ENCODE results near the gene CHCHD3. TPM values are rescaled to one million over a fixed set of nuclear protein-coding genes. Genes with fewer than 3 reads are reported as not detected.

The CHCHD3 gene
- total and polyA plus RNA-seq, 2 donors (not counting 1 experiment from before 2014, with no cell fraction given) = 80.8 to 94.0 TPM

DNA sequence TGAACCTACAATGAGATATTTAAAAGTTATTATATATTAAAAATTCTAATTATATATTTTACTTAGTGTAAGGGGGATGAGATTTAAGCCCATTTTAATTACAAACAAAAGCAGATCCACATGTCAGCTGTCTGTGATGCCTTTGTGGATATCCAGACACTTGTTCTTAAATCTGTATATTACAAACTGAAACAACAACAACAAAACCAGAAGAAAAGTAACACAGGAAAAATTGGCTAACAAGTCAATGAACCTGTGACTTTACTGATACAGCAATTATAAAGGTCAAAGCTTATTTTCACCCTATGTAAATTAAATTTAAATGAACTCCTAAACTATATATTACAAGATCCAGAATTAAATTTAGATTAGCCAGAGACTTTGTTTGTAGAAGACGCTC lies 222.7 kb downstream of the CHCHD3 start:
- Histone ChIP-seq H3K9me3 (ENCODE audit: control insufficient read depth, insufficient read depth, low read depth, low read length) (no peaks in the 10 kb centered on the region), H3K79me2 (ENCODE audit: control insufficient read depth, insufficient read depth, low read length) (no peaks in the 10 kb centered on the region), H3K27ac (ENCODE audit: insufficient read depth, low read length) (no peak overlapping the region), H2AFZ (ENCODE audit: low read length) (no peak overlapping the region), H3K9ac (ENCODE audit: insufficient read depth, low read length) (no peak overlapping the region), H4K20me1 (ENCODE audit: control insufficient read depth, extremely low read depth, insufficient read depth, low read length) (no peaks in the 10 kb centered on the region), H3K27me3 (ENCODE audit: control insufficient read depth, insufficient read depth, low read length) (no peaks in the 10 kb centered on the region), H3K4me2 (ENCODE audit: extremely low read depth, insufficient read depth, low read length) (no peak overlapping the region), H3K4me1 (ENCODE audit: control insufficient read depth, extremely low read depth, insufficient read depth, low read length) (no peaks in the 10 kb centered on the region), H3K4me3 (replicated peaks in 1 of 4; ENCODE audit: control extremely low read depth in 1 of 4, insufficient read depth in 1 of 4, low read depth in 3 of 4, low read length in 4 of 4) (no peak overlapping the region), H3K36me3 (ENCODE audit: control insufficient read depth, insufficient read depth, low read length) (no peaks in the 10 kb centered on the region)
- TF ChIP-seq EZH2 (IDR thresholded peaks at IDR 0.05; ENCODE audit: low read length, missing control alignments) = no peak
- TF ChIP-seq, protein P1, sequence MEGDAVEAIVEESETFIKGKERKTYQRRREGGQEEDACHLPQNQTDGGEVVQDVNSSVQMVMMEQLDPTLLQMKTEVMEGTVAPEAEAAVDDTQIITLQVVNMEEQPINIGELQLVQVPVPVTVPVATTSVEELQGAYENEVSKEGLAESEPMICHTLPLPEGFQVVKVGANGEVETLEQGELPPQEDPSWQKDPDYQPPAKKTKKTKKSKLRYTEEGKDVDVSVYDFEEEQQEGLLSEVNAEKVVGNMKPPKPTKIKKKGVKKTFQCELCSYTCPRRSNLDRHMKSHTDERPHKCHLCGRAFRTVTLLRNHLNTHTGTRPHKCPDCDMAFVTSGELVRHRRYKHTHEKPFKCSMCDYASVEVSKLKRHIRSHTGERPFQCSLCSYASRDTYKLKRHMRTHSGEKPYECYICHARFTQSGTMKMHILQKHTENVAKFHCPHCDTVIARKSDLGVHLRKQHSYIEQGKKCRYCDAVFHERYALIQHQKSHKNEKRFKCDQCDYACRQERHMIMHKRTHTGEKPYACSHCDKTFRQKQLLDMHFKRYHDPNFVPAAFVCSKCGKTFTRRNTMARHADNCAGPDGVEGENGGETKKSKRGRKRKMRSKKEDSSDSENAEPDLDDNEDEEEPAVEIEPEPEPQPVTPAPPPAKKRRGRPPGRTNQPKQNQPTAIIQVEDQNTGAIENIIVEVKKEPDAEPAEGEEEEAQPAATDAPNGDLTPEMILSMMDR (conservative IDR thresholded peaks at IDR 0.05 in 1 of 2, IDR thresholded peaks at IDR 0.05 in 1 of 2; ENCODE audit: low read depth in 1 of 2, low read length in 2 of 2) = no peak
- no peak for DNase-seq (ENCODE audit: low read depth in 2 of 2)

DNA sequence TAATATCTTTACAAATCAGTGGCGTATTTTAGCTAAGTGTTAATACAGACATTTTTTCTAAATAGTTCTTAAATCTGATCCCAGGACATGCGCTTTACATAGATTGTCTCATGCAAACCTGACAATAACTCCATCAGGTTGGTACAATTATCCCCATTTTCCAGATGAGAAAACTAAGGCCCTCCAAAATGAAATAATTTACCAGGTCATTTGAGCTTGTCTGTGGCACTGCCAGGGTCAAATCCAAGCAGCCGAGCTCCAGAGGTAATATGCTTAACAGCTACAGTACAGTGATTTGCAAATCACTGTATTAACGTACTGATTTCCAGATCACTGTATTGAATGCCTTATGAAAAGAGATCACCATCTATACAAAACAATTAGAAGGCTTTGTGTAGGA lies 223.1 kb downstream of the CHCHD3 start:
- no peak overlapping the region for H3K4me3 ChIP-seq (replicated peaks in 1 of 4; ENCODE audit: control extremely low read depth in 1 of 4, insufficient read depth in 1 of 4, low read depth in 3 of 4, low read length in 4 of 4)
- no peak for TF ChIP-seq EZH2 (IDR thresholded peaks at IDR 0.05; ENCODE audit: low read length, missing control alignments)
- TF ChIP-seq, protein P1 (conservative IDR thresholded peaks at IDR 0.05 in 1 of 2, IDR thresholded peaks at IDR 0.05 in 1 of 2; ENCODE audit: low read depth in 1 of 2, low read length in 2 of 2) = no peak
- no peaks in the 10 kb centered on the region for H3K36me3 ChIP-seq (ENCODE audit: control insufficient read depth, insufficient read depth, low read length)
- H3K27me3 ChIP-seq (ENCODE audit: control insufficient read depth, insufficient read depth, low read length) = no peaks in the 10 kb centered on the region
- H2AFZ ChIP-seq (ENCODE audit: low read length) = no peak overlapping the region
- no peak overlapping the region for H3K4me2 ChIP-seq (ENCODE audit: extremely low read depth, insufficient read depth, low read length)
- H3K4me1 ChIP-seq (ENCODE audit: control insufficient read depth, extremely low read depth, insufficient read depth, low read length) = no peaks in the 10 kb centered on the region
- H3K27ac ChIP-seq (ENCODE audit: insufficient read depth, low read length) = no peak overlapping the region
- H3K79me2 ChIP-seq (ENCODE audit: control insufficient read depth, insufficient read depth, low read length) = no peaks in the 10 kb centered on the region
- DNase-seq (ENCODE audit: low read depth in 2 of 2) = no peak
- H4K20me1 ChIP-seq (ENCODE audit: control insufficient read depth, extremely low read depth, insufficient read depth, low read length) = no peaks in the 10 kb centered on the region
- no peak overlapping the region for H3K9ac ChIP-seq (ENCODE audit: insufficient read depth, low read length)
- H3K9me3 ChIP-seq (ENCODE audit: control insufficient read depth, insufficient read depth, low read depth, low read length) = no peaks in the 10 kb centered on the region

DNA sequence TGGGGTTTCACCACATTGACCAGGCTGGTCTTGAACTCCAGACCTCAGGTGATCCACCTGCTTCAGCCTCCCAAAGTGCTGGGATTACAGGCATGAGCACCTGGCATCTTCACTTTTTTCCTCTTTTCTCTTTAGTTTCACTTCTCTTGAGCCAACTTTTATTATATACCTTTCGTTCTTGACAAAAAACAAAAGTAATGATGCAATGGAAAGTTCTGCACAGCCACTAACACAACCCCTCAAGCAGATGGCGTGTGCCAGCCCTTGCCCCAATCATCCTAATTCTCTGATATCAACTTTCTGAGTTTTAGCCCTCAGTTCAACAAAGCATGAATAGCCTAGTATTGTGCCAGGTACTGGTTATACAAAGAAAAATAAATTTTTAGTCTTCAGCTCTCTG lies 223.6 kb downstream of the CHCHD3 start:
- H2AFZ ChIP-seq (ENCODE audit: low read length) = no peak overlapping the region
- H3K4me1 ChIP-seq (ENCODE audit: control insufficient read depth, extremely low read depth, insufficient read depth, low read length) = no peaks in the 10 kb centered on the region
- H3K27me3 ChIP-seq (ENCODE audit: control insufficient read depth, insufficient read depth, low read length) = no peaks in the 10 kb centered on the region
- no peak overlapping the region for H3K9ac ChIP-seq (ENCODE audit: insufficient read depth, low read length)
- no peaks in the 10 kb centered on the region for H3K79me2 ChIP-seq (ENCODE audit: control insufficient read depth, insufficient read depth, low read length)
- H3K9me3 ChIP-seq (ENCODE audit: control insufficient read depth, insufficient read depth, low read depth, low read length) = no peaks in the 10 kb centered on the region
- no peak overlapping the region for H3K4me2 ChIP-seq (ENCODE audit: extremely low read depth, insufficient read depth, low read length)
- DNase-seq (ENCODE audit: low read depth in 2 of 2) = no peak
- no peak overlapping the region for H3K27ac ChIP-seq (ENCODE audit: insufficient read depth, low read length)
- TF ChIP-seq, protein P1 (conservative IDR thresholded peaks at IDR 0.05 in 1 of 2, IDR thresholded peaks at IDR 0.05 in 1 of 2; ENCODE audit: low read depth in 1 of 2, low read length in 2 of 2) = no peak
- no peak for TF ChIP-seq EZH2 (IDR thresholded peaks at IDR 0.05; ENCODE audit: low read length, missing control alignments)
- no peaks in the 10 kb centered on the region for H3K36me3 ChIP-seq (ENCODE audit: control insufficient read depth, insufficient read depth, low read length)
- no peak overlapping the region for H3K4me3 ChIP-seq (replicated peaks in 1 of 4; ENCODE audit: control extremely low read depth in 1 of 4, insufficient read depth in 1 of 4, low read depth in 3 of 4, low read length in 4 of 4)
- no peaks in the 10 kb centered on the region for H4K20me1 ChIP-seq (ENCODE audit: control insufficient read depth, extremely low read depth, insufficient read depth, low read length)
